Testis (tissue), 3 donors: ENCODE data around the gene PAPPA. TPM values are rescaled to one million over a fixed set of nuclear protein-coding genes. Genes with fewer than 3 reads are reported as not detected.

Experiments
- DNase-seq: peaks from one replicate; pipeline ENCODE4 v3.0.0-alpha.2; 2019
- H3K27ac ChIP-seq, 2 donors: fragments of 200-600 bp; sonication (generic); one replicate each; pipeline ENCODE4 v1.5.1; 2019
- H3K27me3 ChIP-seq: fragments of 200-600 bp; sonication (generic); one replicate; pipeline ENCODE4 v1.5.1; 2019
- H3K36me3 ChIP-seq: fragments of 200-600 bp; sonication (generic); one replicate; pipeline ENCODE4 v1.5.1; 2017; ENCODE audit warnings: low read depth; ENCODE audit errors: missing control alignments
- H3K4me1 ChIP-seq: fragments of 200-600 bp; sonication (generic); one replicate; pipeline ENCODE4 v1.5.1; 2019
- H3K4me3 ChIP-seq, 2 donors: fragments of 200-600 bp; sonication (generic); one replicate each; pipeline ENCODE4 v1.5.1; 2017 to 2019
- H3K9me3 ChIP-seq: fragments of 200-600 bp; sonication (generic); one replicate; pipeline ENCODE4 v1.5.1; 2017
- POLR2A ChIP-seq: fragments of 450-650 bp; IDR thresholded peaks from one replicate; pipeline ENCODE4 v1.6.1; 2017; ENCODE audit warnings: antibody characterized with exemption, mild to moderate bottlenecking, moderate library complexity
- WGBS, 2 donors: methylation state at CpG; one replicate each; pipeline ENCODE4 v1.1.5; 2018; 5-methylcytosine and 5-hydroxymethylcytosine counted together
- intact Hi-C: fragments of 100-400 bp; cut with DNase I; formaldehyde crosslinking; loops from one replicate; pipeline ENCODE4 v1.15.1; 2023; ENCODE audit warnings: low total_unique reads
- polyA plus RNA-seq: library from polyadenylated mRNA; stranded (reverse); fragments of 350-450 nt; fragmentation: Illumina TruSeq; extraction: RNeasy Lipid Tissue Mini Kit (QIAGEN cat#74804); gene quantifications from one replicate; pipeline ENCODE4 v1.2.3, GENCODE V29; 2014; ENCODE audit warnings: low read depth, low replicate concordance; ENCODE audit not compliant: insufficient read depth
- total RNA-seq, 2 donors: library from RNA; depleted of rRNA; stranded (reverse); fragments of >200 nt; gene quantifications; one replicate each; pipeline ENCODE4 v1.2.3, GENCODE V29; 2016
- TF ChIP-seq, protein P1 (sequence below), 3 experiments: fragments of 450-650 bp in 2 of 3; fragments of 200-600 bp in 1 of 3; sonication (generic) in 1 of 3; IDR thresholded peaks; one replicate each; pipeline ENCODE4 v1.5.1; 2016 to 2019; ENCODE audit warnings: antibody characterized with exemption in 3 of 3, mild to moderate bottlenecking in 2 of 3, moderate library complexity in 1 of 3

Gene PAPPA
- total and polyA plus RNA-seq, 3 donors from 2014 or later: 1.9 to 5.1 (median 4.1) TPM

DNA sequence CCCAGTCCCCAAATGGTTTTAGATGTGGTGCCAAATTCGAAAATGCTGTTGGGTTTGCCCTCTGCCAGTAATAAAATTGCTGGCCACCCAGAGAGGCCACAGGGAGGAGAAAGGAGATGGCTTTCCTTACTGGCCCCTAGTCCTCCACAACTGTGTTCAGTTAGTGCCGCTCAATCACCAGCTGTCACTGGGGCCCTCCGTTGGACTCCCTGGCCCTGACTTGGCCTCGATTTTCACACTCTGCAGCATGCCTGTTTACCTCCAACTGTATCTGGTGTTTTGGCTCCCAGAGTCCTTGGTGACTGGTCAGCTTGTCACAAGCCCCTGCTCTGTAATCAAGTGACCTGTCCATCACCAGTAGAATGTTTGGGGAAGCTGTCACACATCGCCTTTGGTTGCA, 97.8 kb downstream of the PAPPA start:
- Histone ChIP-seq H3K4me3 (no peak overlapping the region), H3K27ac (no peak overlapping the region), H3K9me3 (no peaks in the 10 kb centered on the region), H3K27me3 (no peaks in the 10 kb centered on the region), H3K4me1 (no peaks in the 10 kb centered on the region), H3K36me3 (no peaks in the 10 kb centered on the region)
- DNase-seq: no peak
- no peak for TF ChIP-seq POLR2A
- TF ChIP-seq, protein P1, sequence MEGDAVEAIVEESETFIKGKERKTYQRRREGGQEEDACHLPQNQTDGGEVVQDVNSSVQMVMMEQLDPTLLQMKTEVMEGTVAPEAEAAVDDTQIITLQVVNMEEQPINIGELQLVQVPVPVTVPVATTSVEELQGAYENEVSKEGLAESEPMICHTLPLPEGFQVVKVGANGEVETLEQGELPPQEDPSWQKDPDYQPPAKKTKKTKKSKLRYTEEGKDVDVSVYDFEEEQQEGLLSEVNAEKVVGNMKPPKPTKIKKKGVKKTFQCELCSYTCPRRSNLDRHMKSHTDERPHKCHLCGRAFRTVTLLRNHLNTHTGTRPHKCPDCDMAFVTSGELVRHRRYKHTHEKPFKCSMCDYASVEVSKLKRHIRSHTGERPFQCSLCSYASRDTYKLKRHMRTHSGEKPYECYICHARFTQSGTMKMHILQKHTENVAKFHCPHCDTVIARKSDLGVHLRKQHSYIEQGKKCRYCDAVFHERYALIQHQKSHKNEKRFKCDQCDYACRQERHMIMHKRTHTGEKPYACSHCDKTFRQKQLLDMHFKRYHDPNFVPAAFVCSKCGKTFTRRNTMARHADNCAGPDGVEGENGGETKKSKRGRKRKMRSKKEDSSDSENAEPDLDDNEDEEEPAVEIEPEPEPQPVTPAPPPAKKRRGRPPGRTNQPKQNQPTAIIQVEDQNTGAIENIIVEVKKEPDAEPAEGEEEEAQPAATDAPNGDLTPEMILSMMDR (IDR thresholded peaks at IDR 0.05): no peak
- 76 to 82% methylated on average over 5 of the region's 5 CpGs for WGBS, 2 donors
- intact Hi-C loops: no loop called here

DNA sequence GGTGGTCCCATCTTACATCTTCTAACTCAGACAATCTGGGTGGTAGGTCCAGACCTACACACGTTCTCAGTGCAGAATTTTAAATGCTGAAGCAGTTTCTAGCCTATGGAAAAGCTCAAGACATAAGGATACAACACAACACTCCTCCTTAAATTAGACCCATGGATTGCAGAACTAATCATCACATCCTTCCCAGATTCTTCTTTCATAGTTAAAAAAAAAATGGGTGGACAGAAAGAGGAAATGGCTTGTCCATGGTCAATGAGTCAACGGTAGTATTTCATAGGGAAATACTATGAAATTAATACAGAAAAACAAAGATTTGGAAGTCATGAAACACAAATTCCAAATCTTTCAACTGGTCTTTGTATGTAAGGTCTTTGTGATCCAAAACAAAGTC, 106.9 kb downstream of the PAPPA start:
- intact Hi-C loops: no loop called here
- Histone ChIP-seq H3K4me3 (no peak overlapping the region), H3K27ac (no peak overlapping the region), H3K27me3 (no peaks in the 10 kb centered on the region), H3K4me1 (no peaks in the 10 kb centered on the region), H3K9me3 (no peaks in the 10 kb centered on the region), H3K36me3 (no peaks in the 10 kb centered on the region)
- WGBS, 2 donors: 68 to 79% methylated on average over 2 of the region's 2 CpGs
- TF ChIP-seq, protein P1 (IDR thresholded peaks at IDR 0.05): no peak
- no peak for TF ChIP-seq POLR2A
- no peak for DNase-seq

DNA sequence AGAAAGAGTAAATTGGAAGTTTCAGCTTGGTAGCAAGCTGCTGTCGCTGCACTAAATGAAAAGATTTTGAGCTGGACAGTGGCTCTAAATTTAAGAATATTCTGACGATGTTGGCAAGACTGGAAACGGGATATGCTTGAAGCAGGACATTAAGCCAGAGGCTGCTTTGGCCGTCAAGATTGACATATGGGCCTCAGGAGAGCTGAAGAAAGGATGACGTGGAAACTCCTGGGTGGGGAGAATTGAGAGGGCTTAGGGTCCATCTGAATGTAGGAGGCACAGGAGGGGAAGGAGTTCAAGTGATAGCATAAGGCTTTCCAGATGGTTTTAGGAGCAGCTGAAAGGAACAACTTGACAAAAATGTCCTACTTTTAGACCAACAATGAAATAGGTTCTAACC, 108.9 kb downstream of the PAPPA start:
- Histone ChIP-seq H3K9me3 (no peaks in the 10 kb centered on the region), H3K4me3 (no peak overlapping the region), H3K27ac (no peak overlapping the region), H3K27me3 (no peaks in the 10 kb centered on the region), H3K4me1 (no peaks in the 10 kb centered on the region), H3K36me3 (no peaks in the 10 kb centered on the region)
- intact Hi-C loops: no loop called here
- no peak for TF ChIP-seq POLR2A
- TF ChIP-seq, protein P1 (IDR thresholded peaks at IDR 0.05): no peak
- no peak for DNase-seq
- 64 to 75% methylated on average over 5 of the region's 5 CpGs for WGBS, 2 donors

DNA sequence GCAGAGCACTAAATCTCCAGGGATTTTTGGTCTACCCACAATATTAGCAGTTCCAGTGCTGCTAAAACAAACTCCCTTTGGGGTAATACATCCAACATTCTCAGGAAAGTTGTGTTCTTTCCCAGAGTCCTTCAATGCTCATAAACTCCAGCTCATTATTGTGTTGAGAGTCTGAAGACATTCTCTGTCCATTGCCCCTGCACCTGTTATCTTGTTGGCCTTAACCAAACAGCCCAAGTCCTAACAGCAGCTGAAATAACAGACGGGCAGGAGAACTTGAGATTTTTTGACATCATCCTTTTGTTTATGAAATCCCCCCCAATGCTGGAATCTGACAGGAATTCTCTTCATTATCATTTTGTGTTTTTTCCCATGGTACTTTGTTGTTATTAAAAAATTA, 110.8 kb downstream of the PAPPA start:
- 61 to 82% methylated on average over 1 of the region's 1 CpG for WGBS, 2 donors
- no peaks in the 10 kb centered on the region for H3K4me1 ChIP-seq
- intact Hi-C loops: no loop called here
- H3K9me3 ChIP-seq: no peaks in the 10 kb centered on the region
- H3K4me3 ChIP-seq: no peak overlapping the region
- DNase-seq: no peak
- no peak for TF ChIP-seq POLR2A
- TF ChIP-seq, protein P1 (IDR thresholded peaks at IDR 0.05): no peak
- no peaks in the 10 kb centered on the region for H3K27me3 ChIP-seq
- no peaks in the 10 kb centered on the region for H3K36me3 ChIP-seq
- H3K27ac ChIP-seq: no peak overlapping the region

DNA sequence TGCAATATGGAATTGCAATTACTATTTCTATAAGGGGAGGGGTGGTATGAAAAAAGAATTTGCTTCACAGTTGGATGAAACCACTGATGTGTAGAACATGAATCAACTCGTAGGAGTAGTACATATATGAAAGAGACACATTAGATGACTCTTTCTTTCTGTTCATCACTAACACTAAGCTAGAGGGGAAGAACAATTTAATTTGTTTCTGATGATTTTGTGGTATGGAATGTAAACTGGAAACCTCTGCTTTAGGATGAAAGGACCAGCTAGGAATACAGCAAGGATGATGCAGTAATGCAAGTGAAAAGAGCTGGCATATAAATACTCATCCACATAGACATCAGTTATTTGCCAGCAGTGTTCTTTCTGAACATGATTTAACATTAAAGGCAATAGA, 113.4 kb downstream of the PAPPA start:
- 74 to 75% methylated on average over 1 of the region's 1 CpG for WGBS, 2 donors
- no peak for TF ChIP-seq POLR2A
- TF ChIP-seq, protein P1 (IDR thresholded peaks at IDR 0.05): no peak
- no peak for DNase-seq

More for the DNA sequence above, 113.4 kb downstream of the PAPPA start:
- Histone ChIP-seq H3K9me3 (no peaks in the 10 kb centered on the region), H3K4me3 (no peak overlapping the region), H3K36me3 (no peaks in the 10 kb centered on the region), H3K27me3 (no peaks in the 10 kb centered on the region), H3K4me1 (no peaks in the 10 kb centered on the region), H3K27ac (no peak overlapping the region)
- intact Hi-C loops: no loop called here
